GM23338 (cell line): ENCODE results near the gene CNDP1. TPM values are rescaled to one million over a fixed set of nuclear protein-coding genes. Genes with fewer than 3 reads are reported as not detected.

Experiments
- ATAC-seq: fragments of 200-7000 bp; cut with Tn5 transposase; 3 replicates; pipeline ENCODE4 v1.9.1; 2020
- DNase-seq: peaks from one replicate; pipeline ENCODE4 v3.0.0-alpha.2; 2015; ENCODE audit warnings: low spot score
- H2AFZ ChIP-seq: fragments of 200-600 bp; sonication (generic); 2 replicates; pipeline ENCODE4 v1.8.0; 2016; ENCODE audit warnings: antibody characterized with exemption, mild to moderate bottlenecking, moderate library complexity
- H3F3A ChIP-seq: fragments of 200-600 bp; sonication (generic); replicated peaks from 2 replicates; pipeline ENCODE4 v1.8.0; 2017; ENCODE audit warnings: antibody characterized with exemption, mixed run types, low read depth
- H3K27ac ChIP-seq: fragments of 200-600 bp; sonication (generic); 2 replicates; pipeline ENCODE4 v1.6.1; 2016; ENCODE audit warnings: low read depth
- H3K27me3 ChIP-seq: fragments of 200-600 bp; sonication (generic); 2 replicates; pipeline ENCODE4 v1.8.0; 2016; ENCODE audit warnings: mild to moderate bottlenecking, mixed run types, moderate library complexity; ENCODE audit not compliant: insufficient read depth
- H3K36me3 ChIP-seq: fragments of 200-600 bp; sonication (generic); 2 replicates; pipeline ENCODE4 v1.8.0; 2016; ENCODE audit warnings: mild to moderate bottlenecking; ENCODE audit not compliant: insufficient read depth
- H3K4me1 ChIP-seq: fragments of 200-600 bp; sonication (generic); 2 replicates; pipeline ENCODE4 v1.8.0; 2016; ENCODE audit warnings: mild to moderate bottlenecking, moderate library complexity; ENCODE audit not compliant: insufficient read depth
- H3K4me2 ChIP-seq: fragments of 200-600 bp; sonication (generic); 2 replicates; pipeline ENCODE4 v1.7.1; 2017; ENCODE audit warnings: mixed run types
- H3K4me3 ChIP-seq: fragments of 200-600 bp; sonication (generic); 2 replicates; pipeline ENCODE4 v1.6.1; 2016; ENCODE audit warnings: mixed run types
- H3K79me2 ChIP-seq: fragments of 200-600 bp; sonication (generic); replicated peaks from 2 replicates; pipeline ENCODE4 v1.8.0; 2017; ENCODE audit warnings: mild to moderate bottlenecking; ENCODE audit not compliant: insufficient read depth
- H3K9me2 ChIP-seq: fragments of 200-600 bp; sonication (generic); 2 replicates; pipeline ENCODE4 v1.8.0; 2017; ENCODE audit not compliant: insufficient read depth
- H4K20me1 ChIP-seq: fragments of 200-600 bp; sonication (generic); replicated peaks from 2 replicates; pipeline ENCODE4 v1.8.0; 2017; ENCODE audit warnings: mild to moderate bottlenecking; ENCODE audit not compliant: insufficient read depth
- H3K27ac Mint-ChIP-seq: 2 replicates; pipeline ENCODE4 v1.8.0; 2020; ENCODE audit warnings: inconsistent platforms, mild to moderate bottlenecking, moderate library complexity, mixed read lengths
- H3K27me3 Mint-ChIP-seq: 3 replicates; pipeline ENCODE4 v1.8.0; 2022; ENCODE audit warnings: low read depth, mild to moderate bottlenecking, moderate library complexity, mixed read lengths, inconsistent platforms; ENCODE audit not compliant: insufficient read depth, poor library complexity
- H3K36me3 Mint-ChIP-seq: 3 replicates; pipeline ENCODE4 v1.8.0; 2021; ENCODE audit warnings: low read depth, mild to moderate bottlenecking, inconsistent platforms, moderate library complexity, mixed read lengths
- H3K4me1 Mint-ChIP-seq: 3 replicates; pipeline ENCODE4 v1.8.0; 2020; ENCODE audit warnings: mild to moderate bottlenecking, inconsistent platforms, mixed read lengths
- H3K4me3 Mint-ChIP-seq: 3 replicates; pipeline ENCODE4 v1.8.0; 2021; ENCODE audit warnings: moderate library complexity, mild to moderate bottlenecking, inconsistent platforms, mixed read lengths
- H3K9me3 Mint-ChIP-seq: 3 replicates; pipeline ENCODE4 v1.8.0; 2020; ENCODE audit warnings: moderate library complexity, mild to moderate bottlenecking, inconsistent platforms, mixed read lengths
- CREB1 ChIP-seq: fragments of 250-450 bp; sonication (Bioruptor Pico); IDR thresholded peaks from 2 replicates; pipeline ENCODE4 v1.5.0; 2020; ENCODE audit warnings: low read depth, mild to moderate bottlenecking, moderate library complexity
- ETS1 ChIP-seq: IDR thresholded peaks from 2 replicates; pipeline ENCODE4 v1.6.1; 2016; ENCODE audit warnings: antibody characterized with exemption
- EZH2 ChIP-seq: fragments of 200-600 bp; sonication (generic); IDR thresholded peaks from one replicate; pipeline ENCODE4 v1.8.0; 2017; ENCODE audit warnings: antibody characterized with exemption, mild to moderate bottlenecking, low read depth; ENCODE audit not compliant: unreplicated experiment
- EZH2phosphoT487 ChIP-seq: fragments of 200-600 bp; sonication (generic); IDR thresholded peaks from one replicate; pipeline ENCODE4 v1.8.1; 2018; ENCODE audit warnings: antibody characterized with exemption; ENCODE audit not compliant: unreplicated experiment
- JUNB ChIP-seq: IDR thresholded peaks from one replicate; pipeline ENCODE4 v1.6.1; 2016; ENCODE audit warnings: antibody characterized with exemption; ENCODE audit not compliant: unreplicated experiment
- NANOG ChIP-seq: IDR thresholded peaks from 2 replicates; pipeline ENCODE4 v1.6.1; 2016; ENCODE audit warnings: antibody characterized with exemption, borderline replicate concordance
- ZNF114 ChIP-seq: fragments of 250-450 bp; sonication (Bioruptor Pico); IDR thresholded peaks from 2 replicates; pipeline ENCODE4 v1.5.0; 2020; ENCODE audit warnings: mild to moderate bottlenecking, moderate library complexity
- ZNF331 ChIP-seq: fragments of 250-450 bp; sonication (Bioruptor Pico); IDR thresholded peaks from 2 replicates; pipeline ENCODE4 v1.5.0; 2020; ENCODE audit warnings: low read depth, mild to moderate bottlenecking, moderate library complexity
- polyA plus RNA-seq: library from polyadenylated mRNA; unstranded; fragments of >200 nt; fragmentation: Nextera tagmentation; extraction: Ambion mirVana; gene quantifications from 2 replicates; pipeline ENCODE4 v1.2.1, GENCODE V29; 2016
- total RNA-seq: library from RNA; depleted of rRNA; stranded (reverse); fragments of >200 nt; shearing (Covaris generic); gene quantifications from 2 replicates; pipeline ENCODE4 v1.2.3, GENCODE V29; 2014
- TF ChIP-seq, protein P1 (sequence below): IDR thresholded peaks from one replicate; pipeline ENCODE4 v1.6.1; 2018; ENCODE audit warnings: antibody characterized with exemption; ENCODE audit not compliant: unreplicated experiment
- TF ChIP-seq, protein P2 (sequence below): fragments of 250-450 bp; sonication (Bioruptor Pico); IDR thresholded peaks from 2 replicates; pipeline ENCODE4 v1.5.0; 2020; ENCODE audit warnings: mild to moderate bottlenecking, moderate library complexity

CNDP1 gene
- total and polyA plus RNA-seq, 2 experiments from 2014 or later, result 0.03 to 0.11 TPM

DNA sequence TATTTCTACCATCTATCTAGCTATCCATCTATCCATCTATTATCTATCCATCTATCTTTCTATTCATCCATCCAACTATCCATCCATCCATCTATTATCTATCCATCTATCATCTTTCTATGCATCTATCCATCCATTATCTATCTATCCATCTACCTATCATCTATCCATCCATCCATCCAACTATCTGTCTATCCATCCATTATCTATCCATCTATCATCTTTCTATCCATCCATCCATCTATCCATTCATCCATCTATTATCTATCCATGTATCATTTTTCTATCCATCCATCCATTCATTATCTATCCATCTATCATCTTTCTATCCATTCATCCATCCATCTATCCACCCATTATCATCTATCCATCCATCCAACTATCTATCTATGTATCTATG lies 38.8 kb downstream of the CNDP1 start:
- DNase-seq (no peak), ATAC-seq (no peak)
- Histone ChIP-seq H2AFZ (no peak overlapping the region), H3K4me3 (no peak overlapping the region), H3K79me2 (no peaks in the 10 kb centered on the region), H3K27me3 (no peaks in the 10 kb centered on the region), H3F3A (no peaks in the 10 kb centered on the region), H4K20me1 (no peaks in the 10 kb centered on the region), H3K9me2 (no peaks in the 10 kb centered on the region; the same call in 1 of the 2 replicates), H3K4me2 (no peak overlapping the region), H3K4me1 (no peaks in the 10 kb centered on the region), H3K36me3 (no peaks in the 10 kb centered on the region), H3K27ac (no peak overlapping the region)
- Mint-ChIP-seq H3K9me3 (peaks cover 11% of the 10 kb centered on the region), H3K4me3 (no peak overlapping the region), H3K27me3 (peaks cover 6% of the 10 kb centered on the region), H3K27ac (no peak overlapping the region), H3K4me1 (peaks cover 3% of the 10 kb centered on the region; the same call in 1 of the 3 replicates), H3K36me3 (no peaks in the 10 kb centered on the region)
- TF ChIP-seq EZH2phosphoT487 (no peak), ZNF331 (CRISPR knock-in tag) (no peak), NANOG (no peak)
- TF ChIP-seq, protein P1, sequence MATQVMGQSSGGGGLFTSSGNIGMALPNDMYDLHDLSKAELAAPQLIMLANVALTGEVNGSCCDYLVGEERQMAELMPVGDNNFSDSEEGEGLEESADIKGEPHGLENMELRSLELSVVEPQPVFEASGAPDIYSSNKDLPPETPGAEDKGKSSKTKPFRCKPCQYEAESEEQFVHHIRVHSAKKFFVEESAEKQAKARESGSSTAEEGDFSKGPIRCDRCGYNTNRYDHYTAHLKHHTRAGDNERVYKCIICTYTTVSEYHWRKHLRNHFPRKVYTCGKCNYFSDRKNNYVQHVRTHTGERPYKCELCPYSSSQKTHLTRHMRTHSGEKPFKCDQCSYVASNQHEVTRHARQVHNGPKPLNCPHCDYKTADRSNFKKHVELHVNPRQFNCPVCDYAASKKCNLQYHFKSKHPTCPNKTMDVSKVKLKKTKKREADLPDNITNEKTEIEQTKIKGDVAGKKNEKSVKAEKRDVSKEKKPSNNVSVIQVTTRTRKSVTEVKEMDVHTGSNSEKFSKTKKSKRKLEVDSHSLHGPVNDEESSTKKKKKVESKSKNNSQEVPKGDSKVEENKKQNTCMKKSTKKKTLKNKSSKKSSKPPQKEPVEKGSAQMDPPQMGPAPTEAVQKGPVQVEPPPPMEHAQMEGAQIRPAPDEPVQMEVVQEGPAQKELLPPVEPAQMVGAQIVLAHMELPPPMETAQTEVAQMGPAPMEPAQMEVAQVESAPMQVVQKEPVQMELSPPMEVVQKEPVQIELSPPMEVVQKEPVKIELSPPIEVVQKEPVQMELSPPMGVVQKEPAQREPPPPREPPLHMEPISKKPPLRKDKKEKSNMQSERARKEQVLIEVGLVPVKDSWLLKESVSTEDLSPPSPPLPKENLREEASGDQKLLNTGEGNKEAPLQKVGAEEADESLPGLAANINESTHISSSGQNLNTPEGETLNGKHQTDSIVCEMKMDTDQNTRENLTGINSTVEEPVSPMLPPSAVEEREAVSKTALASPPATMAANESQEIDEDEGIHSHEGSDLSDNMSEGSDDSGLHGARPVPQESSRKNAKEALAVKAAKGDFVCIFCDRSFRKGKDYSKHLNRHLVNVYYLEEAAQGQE, result no peak

- Histone ChIP-seq H3K27me3 (no peaks in the 10 kb centered on the region), H2AFZ (no peak overlapping the region)
These were observed 40.6 kb downstream of the CNDP1 start for GRCh38 chr18:74574916-74575315.

More at GRCh38 chr18:74574916-74575315, 40.6 kb downstream of the CNDP1 start:
- H3K36me3 ChIP-seq, result no peaks in the 10 kb centered on the region
- TF ChIP-seq ZNF114, result no peak
- TF ChIP-seq EZH2phosphoT487, result no peak
- TF ChIP-seq, protein P2, sequence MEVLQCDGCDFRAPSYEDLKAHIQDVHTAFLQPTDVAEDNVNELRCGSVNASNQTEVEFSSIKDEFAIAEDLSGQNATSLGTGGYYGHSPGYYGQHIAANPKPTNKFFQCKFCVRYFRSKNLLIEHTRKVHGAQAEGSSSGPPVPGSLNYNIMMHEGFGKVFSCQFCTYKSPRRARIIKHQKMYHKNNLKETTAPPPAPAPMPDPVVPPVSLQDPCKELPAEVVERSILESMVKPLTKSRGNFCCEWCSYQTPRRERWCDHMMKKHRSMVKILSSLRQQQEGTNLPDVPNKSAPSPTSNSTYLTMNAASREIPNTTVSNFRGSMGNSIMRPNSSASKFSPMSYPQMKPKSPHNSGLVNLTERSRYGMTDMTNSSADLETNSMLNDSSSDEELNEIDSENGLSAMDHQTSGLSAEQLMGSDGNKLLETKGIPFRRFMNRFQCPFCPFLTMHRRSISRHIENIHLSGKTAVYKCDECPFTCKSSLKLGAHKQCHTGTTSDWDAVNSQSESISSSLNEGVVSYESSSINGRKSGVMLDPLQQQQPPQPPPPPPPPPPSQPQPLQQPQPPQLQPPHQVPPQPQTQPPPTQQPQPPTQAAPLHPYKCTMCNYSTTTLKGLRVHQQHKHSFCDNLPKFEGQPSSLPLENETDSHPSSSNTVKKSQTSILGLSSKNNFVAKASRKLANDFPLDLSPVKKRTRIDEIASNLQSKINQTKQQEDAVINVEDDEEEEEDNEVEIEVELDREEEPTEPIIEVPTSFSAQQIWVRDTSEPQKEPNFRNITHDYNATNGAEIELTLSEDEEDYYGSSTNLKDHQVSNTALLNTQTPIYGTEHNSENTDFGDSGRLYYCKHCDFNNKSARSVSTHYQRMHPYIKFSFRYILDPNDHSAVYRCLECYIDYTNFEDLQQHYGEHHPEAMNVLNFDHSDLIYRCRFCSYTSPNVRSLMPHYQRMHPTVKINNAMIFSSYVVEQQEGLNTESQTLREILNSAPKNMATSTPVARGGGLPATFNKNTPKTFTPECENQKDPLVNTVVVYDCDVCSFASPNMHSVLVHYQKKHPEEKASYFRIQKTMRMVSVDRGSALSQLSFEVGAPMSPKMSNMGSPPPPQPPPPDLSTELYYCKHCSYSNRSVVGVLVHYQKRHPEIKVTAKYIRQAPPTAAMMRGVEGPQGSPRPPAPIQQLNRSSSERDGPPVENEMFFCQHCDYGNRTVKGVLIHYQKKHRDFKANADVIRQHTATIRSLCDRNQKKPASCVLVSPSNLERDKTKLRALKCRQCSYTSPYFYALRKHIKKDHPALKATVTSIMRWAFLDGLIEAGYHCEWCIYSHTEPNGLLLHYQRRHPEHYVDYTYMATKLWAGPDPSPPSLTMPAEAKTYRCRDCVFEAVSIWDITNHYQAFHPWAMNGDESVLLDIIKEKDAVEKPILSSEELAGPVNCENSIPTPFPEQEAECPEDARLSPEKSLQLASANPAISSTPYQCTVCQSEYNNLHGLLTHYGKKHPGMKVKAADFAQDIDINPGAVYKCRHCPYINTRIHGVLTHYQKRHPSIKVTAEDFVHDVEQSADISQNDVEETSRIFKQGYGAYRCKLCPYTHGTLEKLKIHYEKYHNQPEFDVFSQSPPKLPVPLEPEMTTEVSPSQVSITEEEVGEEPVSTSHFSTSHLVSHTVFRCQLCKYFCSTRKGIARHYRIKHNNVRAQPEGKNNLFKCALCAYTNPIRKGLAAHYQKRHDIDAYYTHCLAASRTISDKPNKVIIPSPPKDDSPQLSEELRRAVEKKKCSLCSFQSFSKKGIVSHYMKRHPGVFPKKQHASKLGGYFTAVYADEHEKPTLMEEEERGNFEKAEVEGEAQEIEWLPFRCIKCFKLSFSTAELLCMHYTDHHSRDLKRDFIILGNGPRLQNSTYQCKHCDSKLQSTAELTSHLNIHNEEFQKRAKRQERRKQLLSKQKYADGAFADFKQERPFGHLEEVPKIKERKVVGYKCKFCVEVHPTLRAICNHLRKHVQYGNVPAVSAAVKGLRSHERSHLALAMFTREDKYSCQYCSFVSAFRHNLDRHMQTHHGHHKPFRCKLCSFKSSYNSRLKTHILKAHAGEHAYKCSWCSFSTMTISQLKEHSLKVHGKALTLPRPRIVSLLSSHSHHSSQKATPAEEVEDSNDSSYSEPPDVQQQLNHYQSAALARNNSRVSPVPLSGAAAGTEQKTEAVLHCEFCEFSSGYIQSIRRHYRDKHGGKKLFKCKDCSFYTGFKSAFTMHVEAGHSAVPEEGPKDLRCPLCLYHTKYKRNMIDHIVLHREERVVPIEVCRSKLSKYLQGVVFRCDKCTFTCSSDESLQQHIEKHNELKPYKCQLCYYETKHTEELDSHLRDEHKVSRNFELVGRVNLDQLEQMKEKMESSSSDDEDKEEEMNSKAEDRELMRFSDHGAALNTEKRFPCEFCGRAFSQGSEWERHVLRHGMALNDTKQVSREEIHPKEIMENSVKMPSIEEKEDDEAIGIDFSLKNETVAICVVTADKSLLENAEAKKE (CRISPR knock-in tag), result no peak
- TF ChIP-seq ETS1, result no peak
- TF ChIP-seq EZH2, result no peak
- no peak for TF ChIP-seq JUNB
- TF ChIP-seq CREB1 (CRISPR knock-in tag), result no peak
- no peak for TF ChIP-seq ZNF331 (CRISPR knock-in tag)
- no peak for TF ChIP-seq NANOG
- no peak overlapping the region for H3K4me2 ChIP-seq
- no peaks in the 10 kb centered on the region for H3F3A ChIP-seq
- no peak overlapping the region for H3K4me3 Mint-ChIP-seq
- H3K4me1 ChIP-seq, result peaks cover 7% of the 10 kb centered on the region; the same call in 1 of the 2 replicates
- H3K27ac ChIP-seq, result no peak overlapping the region
- H3K4me3 ChIP-seq, result no peak overlapping the region
- H3K27me3 Mint-ChIP-seq, result peaks cover 5% of the 10 kb centered on the region
- H3K9me3 Mint-ChIP-seq, result no peaks in the 10 kb centered on the region
- H3K36me3 Mint-ChIP-seq, result no peaks in the 10 kb centered on the region
- no peak for ATAC-seq
- peaks cover 12% of the 10 kb centered on the region for H3K4me1 Mint-ChIP-seq
- H4K20me1 ChIP-seq, result no peaks in the 10 kb centered on the region
- no peaks in the 10 kb centered on the region for H3K9me2 ChIP-seq
- H3K79me2 ChIP-seq, result no peaks in the 10 kb centered on the region
- no peak for DNase-seq
- H3K27ac Mint-ChIP-seq, result no peak overlapping the region
